Neutrophil (primary cell): Measurements from ENCODE around the gene TCF12.
A peak's percentile ranks its signal among the peaks of the same experiment; 100 is the strongest.

Experiments
- H3K27ac ChIP-seq: fragments of 200-600 bp; sonication (generic); 2 replicates; pipeline ENCODE4 v1.5.1; 2016; ENCODE audit warnings: mild to moderate bottlenecking, moderate library complexity
- H3K27me3 ChIP-seq: fragments of 200-600 bp; sonication (generic); 2 replicates; pipeline ENCODE4 v1.6.0; 2016; ENCODE audit warnings: mild to moderate bottlenecking
- H3K36me3 ChIP-seq: fragments of 200-600 bp; sonication (generic); 2 replicates; pipeline ENCODE4 v1.5.1; 2017
- H3K4me1 ChIP-seq, 2 experiments: fragments of 200-600 bp in 1 of 2; sonication (generic) in 1 of 2; 1 replicate in 1 of 2; 2 replicates in 1 of 2; pipeline versions ENCODE4 v1.5.1 to v1.6.1; 2013 to 2016; ENCODE audit warnings: low read depth in 1 of 2, low read length in 1 of 2, mild to moderate bottlenecking in 1 of 2, moderate library complexity in 1 of 2; ENCODE audit not compliant: control insufficient read depth in 1 of 2, insufficient read depth in 1 of 2
- H3K4me3 ChIP-seq, 2 experiments: fragments of 200-600 bp in 1 of 2; sonication (generic) in 1 of 2; 1 replicate in 1 of 2; 2 replicates in 1 of 2; pipeline ENCODE4 v1.5.1; 2013 to 2016; ENCODE audit warnings: low read depth in 1 of 2, low read length in 1 of 2, mild to moderate bottlenecking in 1 of 2, moderate library complexity in 1 of 2
- H3K9me3 ChIP-seq: fragments of 200-600 bp; sonication (generic); 2 replicates; pipeline ENCODE4 v1.5.1; 2016
- CTCF ChIP-seq: fragments of 200-600 bp; sonication (generic); IDR thresholded peaks from 2 replicates; pipeline ENCODE4 v1.5.1; 2016; ENCODE audit warnings: antibody characterized with exemption

Gene TCF12

GRCh38 chr15:57064033-57064432, 145.6 kb downstream of the TCF12 start:
- Histone ChIP-seq H3K36me3 (no peaks in the 10 kb centered on the region), H3K27me3 (no peaks in the 10 kb centered on the region), H3K4me3 (no peak overlapping the region), H3K9me3 (no peaks in the 10 kb centered on the region), H3K4me1 (peaks cover 23 to 24% of the 10 kb centered on the region in 2 experiments), H3K27ac (no peak overlapping the region)
- TF ChIP-seq CTCF = no peak

GRCh38 chr15:57069423-57069822, 151.0 kb downstream of the TCF12 start:
- Histone ChIP-seq H3K36me3 (no peaks in the 10 kb centered on the region), H3K4me3 (no peak overlapping the region), H3K27me3 (no peaks in the 10 kb centered on the region), H3K27ac (no peak overlapping the region), H3K9me3 (no peaks in the 10 kb centered on the region), H3K4me1 (peaks cover 24 to 41% of the 10 kb centered on the region in 2 experiments)
- no peak for TF ChIP-seq CTCF

GRCh38 chr15:57070674-57071073, 152.2 kb downstream of the TCF12 start:
- no peaks in the 10 kb centered on the region for H3K36me3 ChIP-seq
- H3K27me3 ChIP-seq = no peaks in the 10 kb centered on the region
- peaks cover 24 to 43% of the 10 kb centered on the region in 2 experiments for H3K4me1 ChIP-seq
- H3K9me3 ChIP-seq = no peaks in the 10 kb centered on the region
- no peak overlapping the region for H3K4me3 ChIP-seq
- no peak overlapping the region for H3K27ac ChIP-seq
- TF ChIP-seq CTCF = no peak

- TF ChIP-seq CTCF = no peak
- no peaks in the 10 kb centered on the region for H3K9me3 ChIP-seq
- no peak overlapping the region for H3K4me3 ChIP-seq
- no peaks in the 10 kb centered on the region for H3K27me3 ChIP-seq
- H3K27ac ChIP-seq = peak overlapping the region; percentile 19
- no peaks in the 10 kb centered on the region for H3K36me3 ChIP-seq
- peaks cover 14 to 20% of the 10 kb centered on the region in 2 experiments for H3K4me1 ChIP-seq
Observed at GRCh38 chr15:57079446-57079845, 161.0 kb downstream of the TCF12 start.

GRCh38 chr15:57079931-57080620, 161.6 kb downstream of the TCF12 start:
- no peaks in the 10 kb centered on the region for H3K36me3 ChIP-seq
- no peaks in the 10 kb centered on the region for H3K9me3 ChIP-seq
- peaks cover 14 to 18% of the 10 kb centered on the region in 2 experiments for H3K4me1 ChIP-seq
- no peaks in the 10 kb centered on the region for H3K27me3 ChIP-seq
- H3K4me3 ChIP-seq = no peak overlapping the region
- H3K27ac ChIP-seq = peak overlapping the region; percentile 73
- TF ChIP-seq CTCF = no peak
